Trophoblast cell (in vitro differentiated cells and primary cell): ENCODE measurements around the gene ANTXR1.

Experiments
- DNase-seq, 2 donors: peaks; one replicate each; pipeline ENCODE4 v3.0.0-alpha.2; 2016
- H2AFZ ChIP-seq: 2 replicates; pipeline ENCODE4 v1.6.1; 2013; ENCODE audit warnings: low read length, moderate library complexity, mild to moderate bottlenecking; ENCODE audit not compliant: insufficient read depth, poor library complexity
- H2AK5ac ChIP-seq: 2 replicates; pipeline ENCODE4 v1.6.1; 2013; ENCODE audit warnings: mild to moderate bottlenecking, low read length
- H2BK120ac ChIP-seq: 2 replicates; pipeline ENCODE4 v1.6.1; 2013; ENCODE audit warnings: low read length, mild to moderate bottlenecking, moderate library complexity; ENCODE audit not compliant: insufficient read depth, poor library complexity
- H2BK12ac ChIP-seq: 2 replicates; pipeline ENCODE4 v1.6.1; 2013; ENCODE audit warnings: mild to moderate bottlenecking, low read length, moderate library complexity
- H2BK5ac ChIP-seq: 2 replicates; pipeline ENCODE4 v1.6.1; 2013; ENCODE audit warnings: low read length, low read depth, moderate library complexity, mild to moderate bottlenecking; ENCODE audit not compliant: poor library complexity
- H3K14ac ChIP-seq: 2 replicates; pipeline ENCODE4 v1.6.1; 2013; ENCODE audit warnings: mild to moderate bottlenecking, low read length
- H3K18ac ChIP-seq: 2 replicates; pipeline ENCODE4 v1.6.1; 2013; ENCODE audit warnings: mild to moderate bottlenecking, low read length
- H3K23ac ChIP-seq: 2 replicates; pipeline ENCODE4 v1.6.1; 2013; ENCODE audit warnings: low read length
- H3K27ac ChIP-seq: 2 replicates; pipeline ENCODE4 v1.5.1; 2013; ENCODE audit warnings: low read depth, mild to moderate bottlenecking, inconsistent platforms, low read length, moderate library complexity
- H3K27me3 ChIP-seq: 2 replicates; pipeline ENCODE4 v1.6.1; 2013; ENCODE audit warnings: inconsistent platforms, mild to moderate bottlenecking, low read length, moderate library complexity; ENCODE audit not compliant: insufficient read depth
- H3K36me3 ChIP-seq, 2 experiments: 1 replicate in 1 of 2; 2 replicates in 1 of 2; pipeline ENCODE4 v1.6.1; 2013; ENCODE audit warnings: low read length in 2 of 2, mild to moderate bottlenecking in 2 of 2, moderate library complexity in 1 of 2; ENCODE audit not compliant: insufficient read depth in 2 of 2, control insufficient read depth in 1 of 2
- H3K4ac ChIP-seq: 2 replicates; pipeline ENCODE4 v1.6.1; 2013; ENCODE audit warnings: low read depth, mild to moderate bottlenecking, low read length, moderate library complexity
- H3K4me1 ChIP-seq, 2 experiments: 1 replicate in 1 of 2; 2 replicates in 1 of 2; pipeline ENCODE4 v1.6.1; 2013; ENCODE audit warnings: low read length in 2 of 2, mild to moderate bottlenecking in 2 of 2, moderate library complexity in 1 of 2; ENCODE audit not compliant: insufficient read depth in 2 of 2, control insufficient read depth in 1 of 2
- H3K4me2 ChIP-seq: 2 replicates; pipeline ENCODE4 v1.6.1; 2013; ENCODE audit warnings: inconsistent platforms, mild to moderate bottlenecking, low read length, moderate library complexity
- H3K4me3 ChIP-seq: 2 replicates; pipeline ENCODE4 v1.5.1; 2013; ENCODE audit warnings: mild to moderate bottlenecking, low read depth, low read length, inconsistent platforms
- H3K79me1 ChIP-seq: one replicate; pipeline ENCODE4 v1.6.1; 2013; ENCODE audit warnings: low read length
- H3K79me2 ChIP-seq: 2 replicates; pipeline ENCODE4 v1.6.1; 2013; ENCODE audit warnings: low read length, mild to moderate bottlenecking; ENCODE audit not compliant: control insufficient read depth, insufficient read depth, poor library complexity
- H3K9ac ChIP-seq: 2 replicates; pipeline ENCODE4 v1.6.1; 2013; ENCODE audit warnings: mild to moderate bottlenecking, low read length
- H3K9me3 ChIP-seq: 2 replicates; pipeline ENCODE4 v1.6.1; 2013; ENCODE audit warnings: low read depth, mild to moderate bottlenecking, control low read depth, inconsistent platforms, low read length; ENCODE audit not compliant: insufficient read depth
- H4K12ac ChIP-seq: 2 replicates; pipeline ENCODE4 v1.6.1; 2013; ENCODE audit warnings: low read depth, mild to moderate bottlenecking, low read length, moderate library complexity
- H4K8ac ChIP-seq: 2 replicates; pipeline ENCODE4 v1.6.1; 2013; ENCODE audit warnings: low read depth, mild to moderate bottlenecking, low read length, moderate library complexity
- H4K91ac ChIP-seq: one replicate; pipeline ENCODE4 v1.6.1; 2013; ENCODE audit warnings: low read depth, mild to moderate bottlenecking, low read length, moderate library complexity
- WGBS: extraction: QIAGEN DNeasy Blood & Tissue Kit; methylation state at CpG from one replicate; pipeline ENCODE4 v1.1.7; 2013; ENCODE audit warnings: missing lambda C conversion rate; ENCODE audit not compliant: insufficient read length, insufficient coverage; ENCODE audit errors: extremely low coverage; 5-methylcytosine and 5-hydroxymethylcytosine counted together

The ANTXR1 gene

DNA sequence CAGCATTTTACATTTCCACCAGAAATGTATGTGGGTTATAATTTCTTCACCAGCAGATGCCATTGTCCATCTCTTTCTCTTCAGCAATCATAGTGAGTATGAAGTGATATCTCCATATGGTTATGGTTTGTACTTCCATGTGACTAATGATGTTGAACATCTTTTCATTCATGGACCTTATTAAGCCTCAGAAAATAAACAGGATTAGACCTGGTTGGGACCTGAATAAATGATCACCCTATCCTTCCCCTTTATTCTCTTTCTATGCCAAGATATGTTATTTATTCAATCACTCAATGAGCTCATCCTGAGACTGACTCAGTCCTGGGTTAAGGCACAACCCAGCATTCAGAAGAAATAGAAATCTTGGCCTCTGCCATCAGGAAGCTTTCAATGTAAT lies 86.6 kb downstream of the ANTXR1 start:
- Histone ChIP-seq H3K4ac (no peak overlapping the region), H3K79me1 (peaks cover 2% of the 10 kb centered on the region)

DNA sequence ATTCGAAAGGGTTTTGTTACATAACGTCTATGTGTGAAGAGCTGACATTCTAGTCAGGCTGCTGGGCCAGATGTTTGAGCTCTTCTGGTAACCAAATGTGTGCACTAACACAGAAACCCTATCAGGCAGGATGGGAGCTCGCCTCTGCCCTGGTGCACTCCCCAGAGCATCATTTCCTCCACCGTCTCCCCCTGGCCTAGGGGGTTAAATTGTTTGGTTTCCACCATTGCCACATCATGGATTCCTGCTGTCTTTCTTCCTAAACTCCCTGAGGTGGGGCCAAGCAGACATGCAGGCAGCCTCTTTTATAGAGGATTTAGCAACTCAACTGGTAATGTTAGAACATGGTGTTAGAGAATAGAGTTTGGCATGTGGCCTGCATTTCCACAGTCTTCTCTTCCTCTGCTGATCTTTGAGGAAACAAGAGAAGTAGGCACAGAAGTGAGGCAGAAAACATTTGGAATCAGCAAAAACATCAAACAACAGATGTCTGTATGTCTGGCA lies 87.3 kb downstream of the ANTXR1 start:
- H3K36me3 ChIP-seq, result peaks cover 4 to 8% of the 10 kb centered on the region in 2 experiments

More for the DNA sequence above, 86.6 kb downstream of the ANTXR1 start:
- H3K79me2 ChIP-seq, result no peaks in the 10 kb centered on the region
- no peak overlapping the region for H3K4me3 ChIP-seq
- no peak overlapping the region for H3K27ac ChIP-seq
- no peak overlapping the region for H2BK12ac ChIP-seq
- H4K8ac ChIP-seq, result no peak overlapping the region
- DNase-seq, result no peak
- peaks cover 4 to 5% of the 10 kb centered on the region in 2 experiments for H3K36me3 ChIP-seq
- no peak overlapping the region for H3K23ac ChIP-seq
- H3K27me3 ChIP-seq, result no peaks in the 10 kb centered on the region
- H3K18ac ChIP-seq, result no peak overlapping the region
- peaks cover 0 to 6% of the 10 kb centered on the region in 2 experiments for H3K4me1 ChIP-seq
- no peaks in the 10 kb centered on the region for H3K9me3 ChIP-seq
- H2AFZ ChIP-seq, result no peak overlapping the region
- H3K9ac ChIP-seq, result no peak overlapping the region
- H3K4me2 ChIP-seq, result no peak overlapping the region
- H2BK5ac ChIP-seq, result no peak overlapping the region
- no peak overlapping the region for H2BK120ac ChIP-seq
- no peak overlapping the region for H4K12ac ChIP-seq
- H3K14ac ChIP-seq, result no peak overlapping the region
- H2AK5ac ChIP-seq, result no peak overlapping the region
- H4K91ac ChIP-seq, result no peak overlapping the region

DNA sequence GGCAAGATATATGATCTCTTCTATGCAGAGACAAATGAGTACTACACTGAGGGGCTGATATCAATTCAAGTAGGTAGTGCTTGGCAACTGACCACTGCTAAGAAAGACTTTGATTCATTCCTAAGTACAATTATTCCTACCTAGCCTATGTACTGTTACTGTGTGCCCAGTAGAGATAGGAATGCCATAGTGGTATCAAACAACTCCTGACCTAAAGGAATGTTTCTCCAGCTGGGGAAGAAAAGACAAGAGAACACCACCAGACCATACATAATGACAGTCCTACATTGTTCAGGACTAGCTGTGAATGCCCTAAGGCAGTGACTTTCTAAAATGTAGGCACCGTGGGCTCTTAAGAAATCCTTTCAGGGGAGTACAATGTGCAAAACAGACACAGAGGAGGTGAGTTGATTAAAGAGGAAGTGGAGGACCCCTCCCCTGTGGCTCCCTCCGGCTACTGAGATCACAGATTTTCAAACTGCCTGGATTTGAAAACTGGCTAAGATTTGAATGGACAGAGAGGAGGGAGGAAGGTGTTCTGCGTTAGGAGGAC lies 89.1 kb downstream of the ANTXR1 start:
- Histone ChIP-seq H2AFZ (no peak overlapping the region), H3K4me2 (no peak overlapping the region), H3K4ac (no peak overlapping the region), H3K9ac (no peak overlapping the region), H3K4me1 (peaks cover 0 to 6% of the 10 kb centered on the region in 2 experiments), H3K4me3 (no peak overlapping the region), H4K12ac (no peak overlapping the region), H3K27ac (peak overlapping the region; percentile 34), H2AK5ac (no peak overlapping the region), H2BK12ac (no peak overlapping the region), H3K9me3 (no peaks in the 10 kb centered on the region), H2BK5ac (no peak overlapping the region), H4K8ac (no peak overlapping the region), H3K23ac (no peak overlapping the region), H3K18ac (no peak overlapping the region), H3K36me3 (peaks cover 4 to 8% of the 10 kb centered on the region in 2 experiments), H4K91ac (no peak overlapping the region), H3K79me1 (peaks cover 2% of the 10 kb centered on the region), H3K79me2 (no peaks in the 10 kb centered on the region), H3K27me3 (no peaks in the 10 kb centered on the region), H3K14ac (no peak overlapping the region), H2BK120ac (no peak overlapping the region)
- WGBS, result no CpG with 5 or more reads among the region's 3 CpGs
- DNase-seq, result no peak

More for the DNA sequence above, 87.3 kb downstream of the ANTXR1 start:
- H3K4ac ChIP-seq, result no peak overlapping the region
- H3K18ac ChIP-seq, result no peak overlapping the region
- no peaks in the 10 kb centered on the region for H3K9me3 ChIP-seq
- H4K91ac ChIP-seq, result no peak overlapping the region
- H3K4me2 ChIP-seq, result no peak overlapping the region
- no peak overlapping the region for H4K12ac ChIP-seq
- H3K9ac ChIP-seq, result no peak overlapping the region
- H3K4me1 ChIP-seq, result peaks cover 0 to 6% of the 10 kb centered on the region in 2 experiments
- no peaks in the 10 kb centered on the region for H3K79me2 ChIP-seq
- WGBS, result no CpG with 5 or more reads among the region's 4 CpGs
- DNase-seq, result no peak
- no peaks in the 10 kb centered on the region for H3K27me3 ChIP-seq
- no peak overlapping the region for H3K23ac ChIP-seq
- H2AK5ac ChIP-seq, result no peak overlapping the region
- no peak overlapping the region for H4K8ac ChIP-seq
- H3K4me3 ChIP-seq, result no peak overlapping the region
- no peak overlapping the region for H2AFZ ChIP-seq
- no peak overlapping the region for H2BK12ac ChIP-seq
- H2BK120ac ChIP-seq, result no peak overlapping the region
- H3K27ac ChIP-seq, result no peak overlapping the region
- peaks cover 2% of the 10 kb centered on the region for H3K79me1 ChIP-seq
- H3K14ac ChIP-seq, result no peak overlapping the region
- H2BK5ac ChIP-seq, result no peak overlapping the region

DNA sequence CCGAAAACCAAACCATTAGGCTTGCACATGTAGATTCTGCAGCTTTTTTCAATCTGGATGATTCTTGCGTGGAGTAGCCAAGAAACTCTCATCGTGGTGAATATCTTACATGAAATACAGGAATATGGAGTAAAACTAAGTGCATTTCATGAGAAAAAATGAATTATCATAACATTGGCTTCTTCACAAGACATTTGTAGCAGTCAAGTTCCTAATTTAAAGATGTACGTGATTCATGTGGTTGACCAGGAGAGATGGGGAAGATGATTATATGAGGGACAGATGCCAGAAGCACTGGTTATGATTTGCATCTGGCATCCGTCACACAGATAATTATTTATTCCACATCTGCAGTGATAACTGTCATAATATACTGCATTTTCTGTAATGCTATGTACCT lies 90.4 kb downstream of the ANTXR1 start:
- no peak overlapping the region for H4K12ac ChIP-seq
- H2BK12ac ChIP-seq, result no peak overlapping the region
- H3K4me3 ChIP-seq, result no peak overlapping the region
- no peaks in the 10 kb centered on the region for H3K79me2 ChIP-seq
- no peak overlapping the region for H2AFZ ChIP-seq
- H3K18ac ChIP-seq, result no peak overlapping the region
- no peak overlapping the region for H2AK5ac ChIP-seq
- no peak overlapping the region for H4K8ac ChIP-seq
- H3K4me1 ChIP-seq, result peaks cover 0 to 6% of the 10 kb centered on the region in 2 experiments
- peaks cover 2% of the 10 kb centered on the region for H3K79me1 ChIP-seq
- WGBS, result no CpG with 5 or more reads among the region's 5 CpGs
- no peak overlapping the region for H3K9ac ChIP-seq
- DNase-seq, result no peak
- H2BK5ac ChIP-seq, result no peak overlapping the region
- H3K14ac ChIP-seq, result no peak overlapping the region
- H3K27ac ChIP-seq, result no peak overlapping the region
- no peak overlapping the region for H3K4me2 ChIP-seq
- no peak overlapping the region for H3K4ac ChIP-seq
- H3K9me3 ChIP-seq, result no peaks in the 10 kb centered on the region
- no peak overlapping the region for H2BK120ac ChIP-seq
- H4K91ac ChIP-seq, result no peak overlapping the region
- H3K27me3 ChIP-seq, result no peaks in the 10 kb centered on the region
- H3K23ac ChIP-seq, result no peak overlapping the region
- peaks cover 4 to 8% of the 10 kb centered on the region in 2 experiments for H3K36me3 ChIP-seq
